GM12878 (cell line): ENCODE data around the gene IRF2. TPM values are rescaled to one million over a fixed set of nuclear protein-coding genes. Genes with fewer than 3 reads are reported as not detected.
A peak's percentile ranks its signal among the peaks of the same experiment; 100 is the strongest.

Experiments used
- BMI1 ChIP-seq: fragments of 450-650 bp; IDR thresholded peaks from 2 replicates; pipeline ENCODE4 v1.6.1; 2016; ENCODE audit warnings: mild to moderate bottlenecking, moderate library complexity, borderline replicate concordance
- CEBPZ ChIP-seq: fragments of 150-350 bp; IDR thresholded peaks from 2 replicates; pipeline ENCODE4 v1.6.1; 2016; ENCODE audit warnings: low read depth, low read length
- CHD2 ChIP-seq: IDR thresholded peaks from 2 replicates; pipeline ENCODE4 v1.6.1; 2011; ENCODE audit warnings: low read depth, low read length, improper control_type of control experiment, borderline replicate concordance
- CREM ChIP-seq: IDR thresholded peaks from 2 replicates; pipeline ENCODE4 v1.6.1; 2014; ENCODE audit warnings: antibody characterized with exemption, low read depth
- ETV6 ChIP-seq, 2 experiments: fragments of 450-650 bp in 1 of 2; IDR thresholded peaks in 1 of 2; conservative IDR thresholded peaks in 1 of 2; 2 replicates each; pipeline ENCODE4 v1.6.1; 2014; ENCODE audit warnings: antibody characterized with exemption in 1 of 2, borderline replicate concordance in 1 of 2, low read depth in 1 of 2, mild to moderate bottlenecking in 1 of 2, moderate library complexity in 1 of 2
- FOXK2 ChIP-seq: fragments of 450-650 bp; IDR thresholded peaks from 2 replicates; pipeline ENCODE4 v1.6.1; 2017; ENCODE audit warnings: mild to moderate bottlenecking, moderate library complexity
- HSF1 ChIP-seq: fragments of 150-350 bp; IDR thresholded peaks from 2 replicates; pipeline ENCODE4 v1.6.1; 2014; ENCODE audit warnings: mild to moderate bottlenecking, low read depth, low read length
- MXI1 ChIP-seq: fragments of 150-350 bp; IDR thresholded peaks from 2 replicates; pipeline ENCODE4 v1.6.1; 2011; ENCODE audit warnings: low read depth, mild to moderate bottlenecking, inconsistent platforms, low read length, improper control_type of control experiment
- NFXL1 ChIP-seq: fragments of 450-650 bp; IDR thresholded peaks from 2 replicates; pipeline ENCODE4 v1.6.1; 2017; ENCODE audit warnings: antibody characterized with exemption, mild to moderate bottlenecking, borderline replicate concordance
- SKIL ChIP-seq: fragments of 450-650 bp; IDR thresholded peaks from 2 replicates; pipeline ENCODE4 v1.6.1; 2017; ENCODE audit warnings: mild to moderate bottlenecking, low read depth, inconsistent platforms; ENCODE audit not compliant: poor library complexity, severe bottlenecking
- SUZ12 ChIP-seq: fragments of 200-600 bp; sonication (generic); IDR thresholded peaks from one replicate; pipeline ENCODE4 v1.6.1; 2018; ENCODE audit warnings: antibody characterized with exemption, mild to moderate bottlenecking; ENCODE audit not compliant: unreplicated experiment
- TBL1XR1 ChIP-seq: IDR thresholded peaks from 2 replicates; pipeline ENCODE4 v1.6.1; 2012; ENCODE audit warnings: low read depth, low read length, improper control_type of control experiment
- ZBED1 ChIP-seq: IDR thresholded peaks from 2 replicates; pipeline ENCODE4 v1.6.1; 2016; ENCODE audit warnings: borderline replicate concordance
- ZNF592 ChIP-seq: fragments of 450-650 bp; IDR thresholded peaks from 2 replicates; pipeline ENCODE4 v1.6.1; 2017; ENCODE audit warnings: mild to moderate bottlenecking, moderate library complexity
- polyA plus RNA-seq, 11 experiments: library from polyadenylated mRNA; depleted of rRNA in 4 of 11; unstranded in 6 of 11; stranded (reverse) in 5 of 11; fragments of >200 nt; fragmentation: Nextera tagmentation in 4 of 11; fragmentation: Illumina TruSeq in 1 of 11; extraction: Ambion mirVana in 4 of 11; extraction: Trizol in 1 of 11; gene quantifications; 1 replicate in 1 of 11; 2 replicates in 10 of 11; pipeline versions ENCODE4 v1.2.1 to v1.2.3, GENCODE V29; 2011 to 2016; ENCODE audit warnings: inconsistent platforms in 2 of 11, missing spikeins in 2 of 11, low read depth in 1 of 11
- total RNA-seq, 4 experiments: library from RNA; depleted of rRNA in 3 of 4; stranded (reverse); fragments of >200 nt in 3 of 4; fragmentation: Illumina TruSeq in 1 of 4; extraction: Trizol in 1 of 4; gene quantifications; 2 replicates each; pipeline versions ENCODE4 v1.2.1 to v1.2.3, GENCODE V29; 2013 to 2021

The IRF2 gene
- total and polyA plus RNA-seq, 10 of the 15 experiments (the other 5 are each of a cell fraction or from before 2014, with no cell fraction given): 45.1 to 99.3 (median 58.9) TPM

GRCh38 chr4:184347251-184348239 is 126.8 kb downstream of the IRF2 start (continued):
- TF ChIP-seq CEBPZ: no peak
- TF ChIP-seq NFXL1: no peak
- peak in 1 of 2 experiments; percentile 75; a peak in 2 of 4 replicates for TF ChIP-seq ETV6 (conservative IDR thresholded peaks at IDR 0.05 in 1 of 2, IDR thresholded peaks at IDR 0.05 in 1 of 2; ENCODE audit: borderline replicate concordance in 1 of 2, low read depth in 1 of 2)
- TF ChIP-seq ZNF592: peak; percentile 84; the same call in 1 of the 2 replicates
- TF ChIP-seq CHD2: peak; percentile 14
- TF ChIP-seq BMI1: no peak; the same call in 1 of the 2 replicates
- peak; percentile 72 for TF ChIP-seq SKIL
- no peak for TF ChIP-seq SUZ12
- TF ChIP-seq FOXK2: no peak
- TF ChIP-seq MXI1: peak; percentile 73
- peak; percentile 82; the same call in 1 of the 2 replicates for TF ChIP-seq ZBED1
- TF ChIP-seq TBL1XR1: no peak
- TF ChIP-seq CREM: no peak; the same call in none of the 2 replicates
- TF ChIP-seq HSF1: no peak
